ENCODE measurements around the gene C16orf90.

The C16orf90 gene

DNA sequence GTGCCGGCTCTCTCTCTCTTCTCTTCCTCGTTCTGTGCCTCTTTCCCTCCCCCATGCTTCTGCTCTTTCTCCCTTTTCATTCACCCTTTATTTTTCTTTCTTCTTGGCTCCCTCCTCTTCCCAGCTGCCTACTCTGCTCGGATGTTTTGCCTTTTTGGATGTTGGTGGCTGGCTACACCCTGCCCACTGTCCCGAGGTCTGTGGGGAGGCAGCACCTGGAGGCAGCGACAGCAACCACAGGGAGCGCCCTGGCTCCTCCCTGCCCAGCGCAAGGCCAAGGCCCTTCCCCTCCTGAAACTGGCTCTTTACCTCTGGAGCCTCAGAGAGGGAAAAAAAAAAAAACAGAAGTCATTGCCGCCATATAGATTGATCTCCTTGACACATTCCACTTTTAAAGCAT is 25.6 kb upstream of the C16orf90 start:
- ATAC-seq: peak; percentile 22; the same call in 2 of the 3 replicates
- TF ChIP-seq ISL1 (CRISPR knock-in tag; IDR thresholded peaks at IDR 0.05) (no peak), ZFP30 (CRISPR knock-in tag; IDR thresholded peaks at IDR 0.05) (no peak), ZNF70 (CRISPR knock-in tag; IDR thresholded peaks at IDR 0.05) (no peak), SNAI2 (CRISPR knock-in tag; IDR thresholded peaks at IDR 0.05) (no peak), PPARA (CRISPR knock-in tag; IDR thresholded peaks at IDR 0.05; ENCODE audit: borderline replicate concordance) (no peak), RARB (CRISPR knock-in tag; IDR thresholded peaks at IDR 0.05) (no peak), TCF4 (CRISPR knock-in tag; IDR thresholded peaks at IDR 0.05; ENCODE audit: borderline replicate concordance) (no peak), CSDC2 (CRISPR knock-in tag; IDR thresholded peaks at IDR 0.05) (no peak), ZNF565 (CRISPR knock-in tag; conservative IDR thresholded peaks at IDR 0.05; ENCODE audit: low read depth) (no peak)
- TF ChIP-seq, protein P1, sequence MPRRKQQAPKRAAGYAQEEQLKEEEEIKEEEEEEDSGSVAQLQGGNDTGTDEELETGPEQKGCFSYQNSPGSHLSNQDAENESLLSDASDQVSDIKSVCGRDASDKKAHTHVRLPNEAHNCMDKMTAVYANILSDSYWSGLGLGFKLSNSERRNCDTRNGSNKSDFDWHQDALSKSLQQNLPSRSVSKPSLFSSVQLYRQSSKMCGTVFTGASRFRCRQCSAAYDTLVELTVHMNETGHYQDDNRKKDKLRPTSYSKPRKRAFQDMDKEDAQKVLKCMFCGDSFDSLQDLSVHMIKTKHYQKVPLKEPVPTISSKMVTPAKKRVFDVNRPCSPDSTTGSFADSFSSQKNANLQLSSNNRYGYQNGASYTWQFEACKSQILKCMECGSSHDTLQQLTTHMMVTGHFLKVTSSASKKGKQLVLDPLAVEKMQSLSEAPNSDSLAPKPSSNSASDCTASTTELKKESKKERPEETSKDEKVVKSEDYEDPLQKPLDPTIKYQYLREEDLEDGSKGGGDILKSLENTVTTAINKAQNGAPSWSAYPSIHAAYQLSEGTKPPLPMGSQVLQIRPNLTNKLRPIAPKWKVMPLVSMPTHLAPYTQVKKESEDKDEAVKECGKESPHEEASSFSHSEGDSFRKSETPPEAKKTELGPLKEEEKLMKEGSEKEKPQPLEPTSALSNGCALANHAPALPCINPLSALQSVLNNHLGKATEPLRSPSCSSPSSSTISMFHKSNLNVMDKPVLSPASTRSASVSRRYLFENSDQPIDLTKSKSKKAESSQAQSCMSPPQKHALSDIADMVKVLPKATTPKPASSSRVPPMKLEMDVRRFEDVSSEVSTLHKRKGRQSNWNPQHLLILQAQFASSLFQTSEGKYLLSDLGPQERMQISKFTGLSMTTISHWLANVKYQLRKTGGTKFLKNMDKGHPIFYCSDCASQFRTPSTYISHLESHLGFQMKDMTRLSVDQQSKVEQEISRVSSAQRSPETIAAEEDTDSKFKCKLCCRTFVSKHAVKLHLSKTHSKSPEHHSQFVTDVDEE (CRISPR knock-in tag; IDR thresholded peaks at IDR 0.05): no peak

DNA sequence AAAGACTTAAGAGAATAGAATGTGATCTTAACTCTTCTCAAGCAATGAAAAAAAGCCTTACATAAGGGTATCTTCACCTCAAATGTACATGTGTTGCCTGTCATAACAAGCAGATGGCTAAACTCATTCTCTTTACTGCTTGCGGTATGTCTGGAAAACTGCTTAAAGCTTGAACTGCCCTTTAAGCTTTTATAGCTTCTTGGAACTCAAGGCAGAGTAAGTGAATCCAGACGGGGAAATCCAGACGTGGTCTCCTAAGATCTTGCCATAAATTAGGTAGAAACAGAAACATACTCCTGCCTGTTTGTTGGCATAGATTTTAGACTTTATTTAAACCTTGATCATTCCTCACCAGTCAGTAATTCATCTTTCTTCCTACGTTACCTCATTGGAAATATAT is 25.1 kb upstream of the C16orf90 start:
- ATAC-seq: peak; percentile 75
- TF ChIP-seq ARNTL (CRISPR knock-in tag; IDR thresholded peaks at IDR 0.05; ENCODE audit: borderline replicate concordance, low read depth) (no peak), ISL1 (CRISPR knock-in tag; IDR thresholded peaks at IDR 0.05) (0 out of 2 replicates have a peak, but pooled peaks have one; percentile 15), ZNF8 (CRISPR knock-in tag; IDR thresholded peaks at IDR 0.05) (peak; percentile 61; the same call in 1 of the 2 replicates), ZNF565 (CRISPR knock-in tag; conservative IDR thresholded peaks at IDR 0.05; ENCODE audit: low read depth) (no peak), GLIS3 (CRISPR knock-in tag; IDR thresholded peaks at IDR 0.05) (no peak), CSDC2 (CRISPR knock-in tag; IDR thresholded peaks at IDR 0.05) (no peak), ZFP30 (CRISPR knock-in tag; IDR thresholded peaks at IDR 0.05) (no peak)
- TF ChIP-seq, protein P2, sequence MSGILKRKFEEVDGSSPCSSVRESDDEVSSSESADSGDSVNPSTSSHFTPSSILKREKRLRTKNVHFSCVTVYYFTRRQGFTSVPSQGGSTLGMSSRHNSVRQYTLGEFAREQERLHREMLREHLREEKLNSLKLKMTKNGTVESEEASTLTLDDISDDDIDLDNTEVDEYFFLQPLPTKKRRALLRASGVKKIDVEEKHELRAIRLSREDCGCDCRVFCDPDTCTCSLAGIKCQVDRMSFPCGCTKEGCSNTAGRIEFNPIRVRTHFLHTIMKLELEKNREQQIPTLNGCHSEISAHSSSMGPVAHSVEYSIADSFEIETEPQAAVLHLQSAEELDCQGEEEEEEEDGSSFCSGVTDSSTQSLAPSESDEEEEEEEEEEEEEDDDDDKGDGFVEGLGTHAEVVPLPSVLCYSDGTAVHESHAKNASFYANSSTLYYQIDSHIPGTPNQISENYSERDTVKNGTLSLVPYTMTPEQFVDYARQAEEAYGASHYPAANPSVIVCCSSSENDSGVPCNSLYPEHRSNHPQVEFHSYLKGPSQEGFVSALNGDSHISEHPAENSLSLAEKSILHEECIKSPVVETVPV (CRISPR knock-in tag; IDR thresholded peaks at IDR 0.05): no peak

DNA sequence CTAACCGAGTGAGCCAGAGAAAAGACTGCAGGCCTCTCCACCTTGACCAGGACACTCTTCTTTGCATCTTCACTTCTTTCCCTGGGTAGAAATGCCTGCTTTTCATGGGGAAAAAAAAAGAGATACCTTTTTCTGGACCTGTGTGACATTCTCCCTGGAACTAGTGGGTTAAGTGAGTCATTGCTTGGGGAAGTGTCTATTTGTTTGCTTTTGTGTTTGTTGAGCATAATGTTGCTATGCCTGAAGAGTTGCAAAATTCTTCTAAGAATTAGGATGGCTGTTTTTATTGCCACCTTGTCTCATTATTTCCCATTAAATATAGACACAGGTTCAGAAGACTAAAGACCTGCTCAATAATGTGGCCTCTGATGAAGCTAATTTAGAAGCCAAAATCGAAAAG is 24.3 kb upstream of the C16orf90 start:
- TF ChIP-seq PPARA (CRISPR knock-in tag; IDR thresholded peaks at IDR 0.05; ENCODE audit: borderline replicate concordance) (no peak), ZFP3 (CRISPR knock-in tag; IDR thresholded peaks at IDR 0.05) (no peak), TCF4 (CRISPR knock-in tag; IDR thresholded peaks at IDR 0.05; ENCODE audit: borderline replicate concordance) (no peak), ARNTL (CRISPR knock-in tag; IDR thresholded peaks at IDR 0.05; ENCODE audit: borderline replicate concordance, low read depth) (no peak), ZFP30 (CRISPR knock-in tag; IDR thresholded peaks at IDR 0.05) (no peak)
- TF ChIP-seq, protein P3, sequence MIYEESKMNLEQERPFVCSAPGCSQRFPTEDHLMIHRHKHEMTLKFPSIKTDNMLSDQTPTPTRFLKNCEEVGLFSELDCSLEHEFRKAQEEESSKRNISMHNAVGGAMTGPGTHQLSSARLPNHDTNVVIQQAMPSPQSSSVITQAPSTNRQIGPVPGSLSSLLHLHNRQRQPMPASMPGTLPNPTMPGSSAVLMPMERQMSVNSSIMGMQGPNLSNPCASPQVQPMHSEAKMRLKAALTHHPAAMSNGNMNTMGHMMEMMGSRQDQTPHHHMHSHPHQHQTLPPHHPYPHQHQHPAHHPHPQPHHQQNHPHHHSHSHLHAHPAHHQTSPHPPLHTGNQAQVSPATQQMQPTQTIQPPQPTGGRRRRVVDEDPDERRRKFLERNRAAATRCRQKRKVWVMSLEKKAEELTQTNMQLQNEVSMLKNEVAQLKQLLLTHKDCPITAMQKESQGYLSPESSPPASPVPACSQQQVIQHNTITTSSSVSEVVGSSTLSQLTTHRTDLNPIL (CRISPR knock-in tag; IDR thresholded peaks at IDR 0.05; ENCODE audit: low read depth): no peak
- TF ChIP-seq, protein P4, sequence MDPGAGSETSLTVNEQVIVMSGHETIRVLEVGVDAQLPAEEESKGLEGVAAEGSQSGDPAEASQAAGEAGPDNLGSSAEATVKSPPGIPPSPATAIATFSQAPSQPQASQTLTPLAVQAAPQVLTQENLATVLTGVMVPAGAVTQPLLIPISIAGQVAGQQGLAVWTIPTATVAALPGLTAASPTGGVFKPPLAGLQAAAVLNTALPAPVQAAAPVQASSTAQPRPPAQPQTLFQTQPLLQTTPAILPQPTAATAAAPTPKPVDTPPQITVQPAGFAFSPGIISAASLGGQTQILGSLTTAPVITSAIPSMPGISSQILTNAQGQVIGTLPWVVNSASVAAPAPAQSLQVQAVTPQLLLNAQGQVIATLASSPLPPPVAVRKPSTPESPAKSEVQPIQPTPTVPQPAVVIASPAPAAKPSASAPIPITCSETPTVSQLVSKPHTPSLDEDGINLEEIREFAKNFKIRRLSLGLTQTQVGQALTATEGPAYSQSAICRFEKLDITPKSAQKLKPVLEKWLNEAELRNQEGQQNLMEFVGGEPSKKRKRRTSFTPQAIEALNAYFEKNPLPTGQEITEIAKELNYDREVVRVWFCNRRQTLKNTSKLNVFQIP (CRISPR knock-in tag; IDR thresholded peaks at IDR 0.05; ENCODE audit: borderline replicate concordance, low read depth): no peak
- ATAC-seq: no peak

DNA sequence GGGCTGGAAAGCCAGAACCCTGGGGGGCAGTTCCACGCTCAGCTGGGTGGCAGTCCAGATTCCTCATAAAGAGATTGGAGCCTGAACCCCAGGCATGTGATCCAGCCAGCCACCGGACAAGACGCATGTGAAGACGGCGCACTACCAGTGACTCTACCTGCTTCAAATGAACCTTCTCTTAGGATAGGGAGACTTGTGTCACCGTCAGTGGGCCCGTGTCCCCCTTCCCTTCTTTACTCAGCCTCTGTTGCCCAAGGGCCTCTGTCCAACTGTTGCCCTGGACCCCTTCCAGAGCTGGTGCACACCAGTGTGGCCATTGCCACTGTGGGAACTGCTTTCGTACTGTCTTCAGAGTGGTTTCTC is 23.7 kb upstream of the C16orf90 start:
- TF ChIP-seq SNAI2 (CRISPR knock-in tag; IDR thresholded peaks at IDR 0.05): no peak
- TF ChIP-seq, protein P5, sequence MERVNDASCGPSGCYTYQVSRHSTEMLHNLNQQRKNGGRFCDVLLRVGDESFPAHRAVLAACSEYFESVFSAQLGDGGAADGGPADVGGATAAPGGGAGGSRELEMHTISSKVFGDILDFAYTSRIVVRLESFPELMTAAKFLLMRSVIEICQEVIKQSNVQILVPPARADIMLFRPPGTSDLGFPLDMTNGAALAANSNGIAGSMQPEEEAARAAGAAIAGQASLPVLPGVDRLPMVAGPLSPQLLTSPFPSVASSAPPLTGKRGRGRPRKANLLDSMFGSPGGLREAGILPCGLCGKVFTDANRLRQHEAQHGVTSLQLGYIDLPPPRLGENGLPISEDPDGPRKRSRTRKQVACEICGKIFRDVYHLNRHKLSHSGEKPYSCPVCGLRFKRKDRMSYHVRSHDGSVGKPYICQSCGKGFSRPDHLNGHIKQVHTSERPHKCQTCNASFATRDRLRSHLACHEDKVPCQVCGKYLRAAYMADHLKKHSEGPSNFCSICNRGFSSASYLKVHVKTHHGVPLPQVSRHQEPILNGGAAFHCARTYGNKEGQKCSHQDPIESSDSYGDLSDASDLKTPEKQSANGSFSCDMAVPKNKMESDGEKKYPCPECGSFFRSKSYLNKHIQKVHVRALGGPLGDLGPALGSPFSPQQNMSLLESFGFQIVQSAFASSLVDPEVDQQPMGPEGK (CRISPR knock-in tag; IDR thresholded peaks at IDR 0.05; ENCODE audit: borderline replicate concordance): no peak
- TF ChIP-seq, protein P4 (CRISPR knock-in tag; IDR thresholded peaks at IDR 0.05; ENCODE audit: borderline replicate concordance, low read depth): no peak
- no peak for TF ChIP-seq ARNTL (CRISPR knock-in tag; IDR thresholded peaks at IDR 0.05; ENCODE audit: borderline replicate concordance, low read depth)
- ATAC-seq: no peak
